Gastrocnemius medialis (tissue), 4 donors: ENCODE data around the gene H3-3A. TPM values are rescaled to one million over a fixed set of nuclear protein-coding genes. Genes with fewer than 3 reads are reported as not detected.

Source experiments
- ATAC-seq, 2 donors: fragments of 150-250 bp; one replicate each; pipeline ENCODE4 v1.9.1; 2016
- DNase-seq, 2 donors: peaks; one replicate each; pipeline ENCODE4 v3.0.0-alpha.2; 2019
- H3K27ac ChIP-seq, 4 donors: fragments of 200-600 bp; sonication (generic); 1 replicate in 1 of 4; 2 replicates in 3 of 4; pipeline ENCODE4 v1.5.1; 2016 to 2018; ENCODE audit warnings: mild to moderate bottlenecking in 2 of 4, moderate library complexity in 1 of 4
- H3K27me3 ChIP-seq, 3 donors: fragments of 200-600 bp; sonication (generic) in 2 of 3; 1 replicate in 1 of 3; 2 replicates in 2 of 3; pipeline versions ENCODE4 v1.5.1 to v1.6.0; 2016 to 2019; ENCODE audit warnings: mild to moderate bottlenecking in 1 of 3, moderate library complexity in 1 of 3
- H3K36me3 ChIP-seq, 2 donors: fragments of 200-600 bp; sonication (generic) in 1 of 2; one replicate each; pipeline ENCODE4 v1.5.1; 2017 to 2018
- H3K4me1 ChIP-seq, 2 donors: fragments of 200-600 bp; sonication (generic) in 1 of 2; one replicate each; pipeline ENCODE4 v1.5.1; 2016 to 2017; ENCODE audit warnings: mild to moderate bottlenecking in 2 of 2
- H3K4me3 ChIP-seq, 4 donors: fragments of 200-600 bp; sonication (generic) in 3 of 4; 1 replicate in 1 of 4; 2 replicates in 3 of 4; pipeline ENCODE4 v1.5.1; 2016 to 2019; ENCODE audit warnings: mild to moderate bottlenecking in 2 of 4
- H3K9me3 ChIP-seq, 3 donors: fragments of 200-600 bp; sonication (generic) in 2 of 3; 1 replicate in 1 of 3; 2 replicates in 2 of 3; pipeline ENCODE4 v1.5.1; 2016 to 2019
- POLR2A ChIP-seq, 2 donors: fragments of 450-650 bp; IDR thresholded peaks; one replicate each; pipeline ENCODE4 v1.6.1; 2017; ENCODE audit warnings: antibody characterized with exemption in 2 of 2, mild to moderate bottlenecking in 2 of 2, moderate library complexity in 2 of 2
- in situ Hi-C, 4 donors: fragments of 200-750 bp; cut with MboI; loops; one replicate each; pipeline versions ENCODE4 v1.15.0 to v1.8.0; 2017; ENCODE audit warnings: low sequenced_read_pairs in 4 of 4
- intact Hi-C: fragments of 100-400 bp; cut with DNase I; formaldehyde crosslinking; loops from one replicate; pipeline ENCODE4 v1.15.1; 2023; ENCODE audit warnings: low total_unique reads
- total RNA-seq, 4 donors: library from RNA; depleted of rRNA; stranded (reverse); fragments of >200 nt; gene quantifications; one replicate each; pipeline versions ENCODE4 v1.1.0 to v1.2.3, GENCODE V29; 2016
- TF ChIP-seq, protein P1 (sequence below), 5 experiments: fragments of 450-650 bp in 3 of 5; fragments of 200-600 bp in 2 of 5; sonication (generic) in 2 of 5; IDR thresholded peaks in 4 of 5; conservative IDR thresholded peaks in 1 of 5; 1 replicate in 4 of 5; 2 replicates in 1 of 5; pipeline ENCODE4 v1.5.1; 2016 to 2019; ENCODE audit warnings: antibody characterized with exemption in 5 of 5, mild to moderate bottlenecking in 3 of 5, moderate library complexity in 3 of 5

The H3-3A gene
- 100 to 1,000 TPM; 163 to 289 (median 191) TPM for total RNA-seq

DNA sequence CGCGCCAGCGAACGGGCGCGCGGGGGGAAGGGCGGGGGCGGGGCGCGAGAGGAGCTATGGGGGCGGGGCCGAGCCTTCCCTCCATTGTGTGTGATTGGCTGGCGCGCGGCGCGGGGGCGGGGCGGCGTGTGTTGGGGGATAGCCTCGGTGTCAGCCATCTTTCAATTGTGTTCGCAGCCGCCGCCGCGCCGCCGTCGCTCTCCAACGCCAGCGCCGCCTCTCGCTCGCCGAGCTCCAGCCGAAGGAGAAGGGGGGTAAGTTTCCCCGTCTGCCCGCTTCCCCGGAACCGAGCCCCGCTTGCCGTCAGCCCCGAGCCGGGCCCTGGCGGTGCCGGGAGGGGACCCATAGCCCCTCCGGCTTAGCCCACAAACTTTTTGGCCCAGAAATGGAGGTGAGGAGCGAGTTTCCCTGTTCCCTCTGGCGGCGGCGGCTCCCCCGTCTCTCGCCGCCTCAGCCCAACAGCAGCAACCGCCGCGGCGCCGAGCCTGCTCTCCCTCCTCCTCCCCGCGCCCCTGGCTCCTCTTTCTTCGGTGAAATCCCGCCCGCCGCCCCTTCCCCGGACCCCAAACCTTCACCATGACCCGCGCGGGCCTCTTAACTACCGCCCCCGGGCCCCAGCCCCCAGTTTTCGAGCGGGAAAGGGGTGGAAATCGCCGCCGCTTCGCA is at the start of gene H3-3A:
TSS of gene H3-3A (plus strand) at position 159 of the 666 bp plus-strand sequence. CDS start 1,636 bp downstream, outside the sequence.
- peak; percentile 97 to 98 for DNase-seq
- peaks cover 0 to 30% of the 10 kb centered on the region in 2 donors for H3K36me3 ChIP-seq
- H3K27me3 ChIP-seq = no peaks in the 10 kb centered on the region
- peaks cover 31% of the 10 kb centered on the region in 2 donors for H3K4me1 ChIP-seq
- H3K9me3 ChIP-seq = no peaks in the 10 kb centered on the region
- peak; percentile 76 for ATAC-seq
- H3K27ac ChIP-seq = peak within 1 kb of the TSS; percentile 94 to 99 (median 98)
- peak within 1 kb of the TSS; percentile 73 to 92 (median 78) for H3K4me3 ChIP-seq
- intact Hi-C loops = loop anchor here (1.0 to 5.0 kb wide), 6 partner anchors 48 to 635 kb away; partner anchors contain the start of genes ACBD3, ENAH, LBR and SDE2
- TF ChIP-seq POLR2A (IDR thresholded peaks at IDR 0.05) = peak; percentile 97 to 99
- TF ChIP-seq, protein P1, sequence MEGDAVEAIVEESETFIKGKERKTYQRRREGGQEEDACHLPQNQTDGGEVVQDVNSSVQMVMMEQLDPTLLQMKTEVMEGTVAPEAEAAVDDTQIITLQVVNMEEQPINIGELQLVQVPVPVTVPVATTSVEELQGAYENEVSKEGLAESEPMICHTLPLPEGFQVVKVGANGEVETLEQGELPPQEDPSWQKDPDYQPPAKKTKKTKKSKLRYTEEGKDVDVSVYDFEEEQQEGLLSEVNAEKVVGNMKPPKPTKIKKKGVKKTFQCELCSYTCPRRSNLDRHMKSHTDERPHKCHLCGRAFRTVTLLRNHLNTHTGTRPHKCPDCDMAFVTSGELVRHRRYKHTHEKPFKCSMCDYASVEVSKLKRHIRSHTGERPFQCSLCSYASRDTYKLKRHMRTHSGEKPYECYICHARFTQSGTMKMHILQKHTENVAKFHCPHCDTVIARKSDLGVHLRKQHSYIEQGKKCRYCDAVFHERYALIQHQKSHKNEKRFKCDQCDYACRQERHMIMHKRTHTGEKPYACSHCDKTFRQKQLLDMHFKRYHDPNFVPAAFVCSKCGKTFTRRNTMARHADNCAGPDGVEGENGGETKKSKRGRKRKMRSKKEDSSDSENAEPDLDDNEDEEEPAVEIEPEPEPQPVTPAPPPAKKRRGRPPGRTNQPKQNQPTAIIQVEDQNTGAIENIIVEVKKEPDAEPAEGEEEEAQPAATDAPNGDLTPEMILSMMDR (IDR thresholded peaks at IDR 0.05 in 4 of 5, conservative IDR thresholded peaks at IDR 0.05 in 1 of 5) = peak in 2 of 5 experiments; percentile 22 to 30
- in situ Hi-C loops = loop anchor here in 2 of 4 donors (10.0 kb wide), 2 partner anchors 62 to 122 kb away; partner anchors contain the start of gene ACBD3 (in 1 of the 2)

DNA sequence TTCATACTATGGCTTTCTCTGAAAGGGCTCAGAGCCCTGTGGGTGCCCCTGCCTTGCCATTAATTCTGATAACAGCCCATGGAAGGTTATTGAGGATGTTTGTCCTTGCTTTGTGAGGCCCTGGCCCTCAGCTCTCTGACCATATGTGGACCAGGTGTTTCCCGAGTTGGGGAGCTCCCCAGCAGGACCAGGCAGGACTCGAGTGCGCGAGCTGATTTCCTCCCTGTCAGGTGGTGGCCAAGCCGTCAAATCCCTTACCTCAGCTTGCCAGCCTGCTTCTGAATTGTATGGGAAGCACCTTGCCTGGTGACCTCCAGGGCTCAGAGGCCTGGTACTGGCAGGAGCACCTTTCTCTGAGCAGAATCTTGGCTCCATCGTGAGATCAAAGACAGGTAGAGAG is 45.4 kb upstream of the H3-3A start:
- Histone ChIP-seq H3K27ac (no peak overlapping the region), H3K27me3 (no peaks in the 10 kb centered on the region), H3K4me1 (no peaks in the 10 kb centered on the region), H3K4me3 (no peak overlapping the region), H3K9me3 (no peaks in the 10 kb centered on the region), H3K36me3 (no peaks in the 10 kb centered on the region)
- ATAC-seq (no peak), DNase-seq (no peak)
- intact Hi-C loops = no loop called here
- no peak for TF ChIP-seq POLR2A (IDR thresholded peaks at IDR 0.05)
- TF ChIP-seq, protein P1 (IDR thresholded peaks at IDR 0.05 in 4 of 5, conservative IDR thresholded peaks at IDR 0.05 in 1 of 5) = no peak
- in situ Hi-C loops = no loop called here

DNA sequence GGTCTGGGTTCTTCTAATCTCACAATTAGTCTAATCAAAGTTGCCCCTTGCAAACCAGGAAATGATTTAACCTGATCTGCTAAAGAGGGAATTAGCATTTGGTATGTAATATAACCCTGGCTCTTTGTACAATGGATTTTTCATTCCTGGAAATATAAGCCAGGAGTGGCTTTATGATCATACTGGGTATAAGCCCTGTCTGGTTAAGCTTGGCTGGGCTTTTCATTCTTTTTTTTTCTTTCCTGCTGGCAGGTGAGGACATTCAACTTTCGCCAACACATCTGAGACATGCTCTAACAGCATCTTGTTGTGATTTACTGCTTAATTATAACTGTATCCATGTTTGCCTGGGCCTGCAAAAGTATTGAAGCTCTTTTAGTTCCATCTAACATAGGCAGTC is 42.9 kb upstream of the H3-3A start:
- Histone ChIP-seq H3K27ac (no peak overlapping the region), H3K27me3 (no peaks in the 10 kb centered on the region), H3K4me1 (no peaks in the 10 kb centered on the region), H3K4me3 (no peak overlapping the region), H3K9me3 (no peaks in the 10 kb centered on the region), H3K36me3 (no peaks in the 10 kb centered on the region)
- in situ Hi-C loops = no loop called here
- ATAC-seq = no peak
- TF ChIP-seq POLR2A (IDR thresholded peaks at IDR 0.05) = no peak
- TF ChIP-seq, protein P1 (IDR thresholded peaks at IDR 0.05 in 4 of 5, conservative IDR thresholded peaks at IDR 0.05 in 1 of 5) = no peak
- no peak for DNase-seq
- intact Hi-C loops = no loop called here

DNA sequence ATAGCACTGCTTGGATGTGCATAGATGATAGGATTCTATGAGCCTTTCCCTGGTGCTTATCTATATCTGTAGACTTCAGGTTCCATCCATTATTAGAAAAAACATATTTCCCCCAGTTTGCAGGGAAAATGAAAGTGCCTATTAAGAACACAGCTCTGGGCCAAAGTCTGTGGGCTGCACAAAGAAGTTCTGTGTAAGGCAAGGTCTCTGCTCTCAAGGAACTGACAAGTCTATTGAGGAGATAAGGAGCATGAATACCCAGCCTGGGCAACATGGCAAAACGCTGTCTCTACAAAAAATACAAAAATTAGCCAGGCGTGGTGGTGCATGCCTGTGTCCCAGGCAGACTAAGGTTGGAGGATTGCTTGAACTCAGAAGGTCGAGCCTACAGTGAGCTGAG is 41.1 kb upstream of the H3-3A start:
- no peaks in the 10 kb centered on the region for H3K4me1 ChIP-seq
- intact Hi-C loops (no loop called here), in situ Hi-C loops (no loop called here)
- no peak for DNase-seq
- H3K9me3 ChIP-seq = no peaks in the 10 kb centered on the region
- no peak overlapping the region for H3K27ac ChIP-seq
- no peak for ATAC-seq
- TF ChIP-seq POLR2A (IDR thresholded peaks at IDR 0.05) = no peak
- TF ChIP-seq, protein P1 (IDR thresholded peaks at IDR 0.05 in 4 of 5, conservative IDR thresholded peaks at IDR 0.05 in 1 of 5) = no peak
- no peak overlapping the region for H3K4me3 ChIP-seq
- no peaks in the 10 kb centered on the region for H3K27me3 ChIP-seq
- no peaks in the 10 kb centered on the region for H3K36me3 ChIP-seq
